GM12892 (cell line): ENCODE results near the gene C3orf70.

ENCODE experiments used
- POLR2A ChIP-seq: IDR thresholded peaks from 2 replicates; pipeline ENCODE4 v1.6.1; 2011; ENCODE audit warnings: low read depth, low read length, control low read depth
- POLR2AphosphoS5 ChIP-seq: IDR thresholded peaks from 2 replicates; pipeline ENCODE4 v1.6.1; 2011; ENCODE audit warnings: low read depth, low read length, control low read depth

DNA sequence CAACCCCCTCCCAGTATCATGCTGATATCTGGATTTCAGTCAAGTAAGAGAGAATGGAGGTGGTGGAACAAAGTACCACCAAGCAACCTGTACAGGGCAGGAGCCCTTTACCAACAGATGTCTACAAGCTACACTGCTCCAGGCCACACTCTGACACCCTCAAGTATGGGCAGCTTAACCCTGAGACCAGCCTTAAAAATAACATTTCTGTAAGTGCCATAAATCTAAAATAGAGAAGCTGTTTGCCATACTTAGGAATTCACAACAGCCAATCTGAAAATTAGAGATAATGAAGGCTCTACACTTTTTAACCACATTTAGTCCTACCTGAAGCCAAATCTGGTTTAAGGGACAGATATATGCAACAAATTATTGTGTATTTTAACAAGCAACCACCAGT lies 59.7 kb downstream of the C3orf70 start:
- TF ChIP-seq POLR2AphosphoS5 (no peak), POLR2A (no peak)
